NCI-H82 (cell line): ENCODE measurements around the gene SRP68.

Experiments used
- DNase-seq: peaks from one replicate; lab custom pipeline; 2025; lab: John Stamatoyannopoulos, UW

Gene SRP68

DNA sequence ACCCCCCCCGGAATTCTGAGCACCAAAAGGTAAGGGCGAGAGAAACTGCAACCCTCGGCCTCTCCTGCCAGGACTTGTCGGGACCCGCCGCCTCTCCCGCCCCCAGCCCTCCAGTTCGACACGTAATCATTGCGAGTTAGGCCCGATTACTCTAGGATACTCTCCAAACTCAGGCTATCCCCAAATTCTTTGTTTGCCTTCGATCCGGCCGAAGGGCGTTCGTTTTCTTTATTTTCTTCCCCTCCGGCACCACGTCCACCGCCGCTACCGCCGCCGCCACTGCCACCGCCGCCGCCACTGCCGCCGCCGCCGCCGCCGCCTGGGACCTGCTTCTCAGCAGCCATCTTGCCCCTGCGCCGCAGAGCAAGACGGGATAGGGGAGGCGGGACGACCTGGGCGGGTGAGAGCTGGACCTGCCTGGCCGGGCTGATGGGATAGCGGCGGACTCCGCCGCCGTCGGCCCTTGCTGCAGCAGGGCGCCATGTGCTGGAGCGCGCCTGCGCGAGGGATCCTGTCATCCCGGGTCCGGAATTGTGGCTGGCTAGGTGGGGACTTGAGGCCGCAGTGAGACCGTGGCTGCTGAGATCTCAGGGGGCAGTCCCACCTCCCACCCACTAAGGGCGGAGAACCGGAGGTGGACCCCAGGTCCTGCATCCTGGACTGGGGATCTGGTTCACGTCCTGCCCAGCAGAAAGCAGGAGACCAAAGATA, at the start of gene SRP68:
SRP68 (minus strand) TSS at position 370 of the 711 bp plus-strand sequence; CDS start at position 344, 26 bp downstream.
- DNase-seq, result peak; percentile 96

GRCh38 chr17:76121932-76122430, 49.7 kb upstream of the SRP68 start:
- no peak for DNase-seq

GRCh38 chr17:76120658-76121008, 48.3 kb upstream of the SRP68 start:
- DNase-seq, result no peak

DNA sequence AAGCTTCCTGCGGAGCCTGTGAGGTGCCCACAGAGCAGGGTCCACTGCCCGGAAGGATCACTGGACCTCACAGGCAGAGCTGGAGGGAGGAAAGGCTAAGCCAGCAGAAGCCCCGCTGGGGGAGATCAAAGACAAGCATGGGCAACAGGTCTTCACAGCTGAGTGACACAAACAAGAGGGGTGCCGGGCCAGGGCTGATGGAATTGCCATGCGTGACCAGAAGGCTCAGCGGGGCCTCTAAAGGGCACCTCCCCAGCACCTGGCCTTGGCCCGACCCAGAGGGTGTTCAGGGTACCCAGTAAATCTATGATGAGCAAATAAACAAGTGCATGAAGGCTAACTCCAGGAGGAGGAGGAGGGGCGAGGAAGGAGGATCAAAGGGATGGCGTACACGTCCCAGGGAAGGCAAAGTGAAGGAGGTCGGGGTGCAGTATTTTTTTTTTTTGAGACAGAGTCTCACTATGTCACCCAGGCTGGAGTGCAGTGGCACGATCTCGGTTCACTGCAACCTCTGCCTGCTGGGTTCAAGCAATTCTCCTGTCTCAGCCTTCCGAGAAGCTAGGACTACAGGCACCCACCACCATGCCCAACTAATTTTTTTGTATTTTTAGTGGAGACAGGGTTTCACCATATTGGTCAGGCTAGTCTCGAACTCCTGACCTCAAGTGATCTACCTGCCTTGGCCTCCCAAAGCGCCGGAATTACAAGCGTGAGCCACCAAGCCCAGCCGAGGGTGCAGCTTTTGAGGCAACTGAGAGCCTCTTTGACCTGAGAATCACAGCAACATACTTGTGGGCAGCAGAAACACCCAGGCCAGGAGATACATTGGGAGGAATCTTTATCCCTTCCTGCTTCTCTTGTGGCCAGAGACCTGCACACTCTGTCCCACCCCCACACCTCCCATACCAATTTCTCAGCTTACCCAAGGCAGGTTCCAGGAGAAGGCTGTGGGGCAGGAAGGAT, 47.4 kb upstream of the SRP68 start:
- DNase-seq, result no peak

DNA sequence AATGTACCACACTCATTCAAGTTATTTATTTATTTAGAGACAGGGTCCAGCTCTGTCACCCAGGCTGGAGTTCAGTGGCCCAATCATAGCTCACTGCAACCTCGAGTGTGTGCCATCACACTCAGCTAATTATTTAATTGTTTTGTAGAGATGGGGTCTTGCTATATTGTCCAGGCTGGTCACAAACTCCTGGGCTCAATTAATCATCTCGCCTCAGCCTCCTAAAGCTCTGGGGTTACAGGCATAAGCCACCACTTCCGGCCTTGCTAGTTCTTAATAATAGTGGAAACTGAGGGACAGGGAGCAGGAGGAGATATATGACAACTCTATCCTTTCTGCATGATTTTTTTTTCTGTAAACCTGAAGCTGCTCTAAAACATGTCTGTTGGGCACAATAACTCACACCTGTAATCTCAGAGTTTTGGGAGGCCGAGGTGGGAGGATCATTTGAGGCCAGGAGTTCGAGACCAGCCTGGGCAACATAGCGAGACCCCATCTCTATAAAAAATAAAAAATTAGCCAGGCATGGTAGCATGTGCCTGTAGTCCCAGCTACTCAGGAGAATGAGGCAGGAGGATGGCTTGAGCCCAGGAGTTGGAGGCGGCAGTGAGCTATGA, 42.9 kb upstream of the SRP68 start:
- no peak for DNase-seq

GRCh38 chr17:76111956-76112355, 39.6 kb upstream of the SRP68 start:
- no peak for DNase-seq

DNA sequence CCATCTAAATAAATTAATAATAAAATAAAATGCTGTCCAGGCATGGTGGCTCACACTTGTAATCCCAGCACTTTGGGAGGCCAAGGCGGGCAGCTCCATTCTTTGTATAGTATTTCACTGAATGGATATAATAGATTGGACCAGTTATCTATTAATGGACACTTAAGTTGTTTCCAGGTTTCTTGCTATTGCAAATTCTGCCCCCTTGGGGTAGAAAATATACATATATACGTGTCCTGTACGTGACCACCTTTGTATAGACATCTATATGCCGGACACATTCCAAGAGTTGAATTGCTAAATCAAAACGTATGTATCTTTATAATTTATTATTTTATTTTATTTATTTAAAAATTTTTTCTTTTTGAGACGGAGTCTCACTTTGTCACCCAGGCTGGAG, 35.2 kb upstream of the SRP68 start:
- peak; percentile 54 for DNase-seq

DNA sequence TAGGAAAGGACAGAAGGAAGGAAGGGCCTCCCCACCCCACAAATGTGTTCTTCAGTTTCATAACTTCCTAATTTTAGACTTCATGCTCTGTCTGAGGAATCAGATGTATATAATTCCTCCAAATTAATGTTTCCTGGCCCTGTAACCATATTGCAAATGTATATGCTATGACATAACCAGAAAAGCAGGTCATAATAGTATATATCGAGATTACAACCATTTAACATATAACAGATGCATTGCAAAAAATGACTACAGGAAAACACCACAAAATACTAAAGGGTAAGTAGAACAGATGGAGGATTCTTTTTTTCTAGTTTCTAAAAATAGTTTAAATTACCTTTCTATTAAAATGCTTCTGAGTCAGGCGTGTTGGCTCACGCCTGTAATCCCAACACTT, 34.4 kb upstream of the SRP68 start:
- DNase-seq, result no peak

- DNase-seq, result no peak
Measured at GRCh38 chr17:76104896-76105231, 32.5 kb upstream of the SRP68 start.

DNA sequence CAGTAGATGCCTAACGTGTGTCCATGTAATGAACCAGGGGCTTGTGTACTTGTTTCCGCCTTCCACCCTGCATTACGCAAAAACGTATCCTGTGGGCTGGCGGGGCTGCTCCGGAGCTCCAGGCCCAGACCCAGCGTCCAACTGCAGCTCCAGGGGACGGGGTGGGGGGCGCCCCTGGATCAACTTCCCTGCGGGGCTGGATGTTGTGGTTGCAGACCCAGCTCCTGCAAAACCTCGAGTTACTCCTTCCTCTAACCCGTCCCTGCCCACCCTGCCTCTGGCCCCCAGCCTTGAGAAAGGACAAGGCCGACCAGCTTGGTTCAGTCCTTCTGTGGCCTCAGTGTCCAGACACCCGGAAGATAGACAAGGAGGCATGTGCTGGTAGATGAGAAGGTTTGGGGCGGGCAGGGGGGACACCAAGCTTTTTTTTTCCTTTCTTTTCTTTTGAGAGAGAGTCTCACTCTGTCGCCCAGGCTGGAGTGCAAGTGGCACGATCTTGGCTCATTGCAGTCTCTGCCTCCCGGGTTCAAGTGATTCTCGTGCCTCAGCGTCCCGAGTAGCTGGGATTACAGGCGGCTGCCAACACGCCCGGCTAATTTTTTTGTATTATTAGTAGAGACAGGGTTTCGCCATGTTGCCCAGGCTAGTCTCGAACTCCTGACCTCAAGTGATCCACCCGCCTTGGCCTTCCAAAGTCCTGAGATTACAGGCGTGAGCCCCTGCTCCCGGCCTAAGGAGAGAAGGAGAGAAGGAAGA, 32.0 kb upstream of the SRP68 start:
- no peak for DNase-seq

- DNase-seq, result peak; percentile 97
Measured at GRCh38 chr17:76103274-76104139, 31.2 kb upstream of the SRP68 start, which contains the start of gene EXOC7. TSS of gene EXOC7 (minus strand) at chr17:76103787. CDS start at chr17:76103692, 95 bp downstream.

- no peak for DNase-seq
Measured at GRCh38 chr17:76102944-76103273, 30.6 kb upstream of the SRP68 start.

DNA sequence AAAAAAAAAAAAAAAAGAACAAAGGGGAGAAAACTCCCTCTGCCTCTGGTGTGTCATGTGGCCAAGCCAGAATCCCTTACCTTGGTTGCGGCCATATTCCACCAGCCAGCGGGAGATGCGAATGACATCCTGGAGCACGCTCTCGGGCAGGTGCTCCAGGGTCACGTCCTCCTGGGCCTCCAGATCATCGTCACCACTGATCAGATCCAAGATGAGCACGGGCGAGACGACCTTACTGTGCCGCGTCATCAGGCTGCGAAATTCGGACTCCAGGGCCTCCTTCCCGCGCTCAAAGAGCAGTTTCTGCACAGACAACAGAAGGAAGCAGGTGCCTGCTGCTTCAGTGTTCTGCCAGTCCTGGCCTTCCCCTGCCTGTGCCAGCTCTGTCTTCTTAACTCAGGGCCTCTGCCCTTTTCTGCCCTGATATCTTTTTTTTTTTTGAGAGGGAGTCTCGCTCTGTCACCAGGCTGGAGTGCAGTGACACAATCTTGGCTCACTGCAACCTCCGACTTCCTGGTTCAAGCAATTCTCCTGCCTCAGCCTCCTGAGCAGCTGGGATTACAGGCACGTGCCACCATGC, 25.5 kb upstream of the SRP68 start:
- DNase-seq, result no peak

GRCh38 chr17:76095943-76096342, 23.6 kb upstream of the SRP68 start:
- DNase-seq, result no peak

DNA sequence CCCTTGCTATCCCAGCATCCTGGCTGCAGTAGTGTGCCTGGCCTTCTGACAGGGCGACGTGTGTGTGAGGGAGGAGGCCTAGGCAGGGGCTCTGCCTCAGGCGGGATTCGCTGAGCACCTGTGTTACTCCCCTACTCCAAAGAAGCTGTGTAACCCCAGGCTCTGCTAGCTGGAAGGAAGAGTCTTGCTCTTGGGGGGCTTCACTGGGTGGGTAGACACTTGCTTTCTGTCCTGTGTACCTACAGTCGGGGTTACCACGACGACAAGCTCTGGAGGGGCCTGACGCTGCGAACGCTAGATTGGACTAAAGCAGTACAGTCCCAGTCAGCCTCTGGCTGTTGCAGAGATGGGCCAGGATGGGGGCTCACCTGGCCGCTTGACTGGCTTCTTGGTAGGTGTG, 21.7 kb upstream of the SRP68 start:
- DNase-seq, result no peak

DNA sequence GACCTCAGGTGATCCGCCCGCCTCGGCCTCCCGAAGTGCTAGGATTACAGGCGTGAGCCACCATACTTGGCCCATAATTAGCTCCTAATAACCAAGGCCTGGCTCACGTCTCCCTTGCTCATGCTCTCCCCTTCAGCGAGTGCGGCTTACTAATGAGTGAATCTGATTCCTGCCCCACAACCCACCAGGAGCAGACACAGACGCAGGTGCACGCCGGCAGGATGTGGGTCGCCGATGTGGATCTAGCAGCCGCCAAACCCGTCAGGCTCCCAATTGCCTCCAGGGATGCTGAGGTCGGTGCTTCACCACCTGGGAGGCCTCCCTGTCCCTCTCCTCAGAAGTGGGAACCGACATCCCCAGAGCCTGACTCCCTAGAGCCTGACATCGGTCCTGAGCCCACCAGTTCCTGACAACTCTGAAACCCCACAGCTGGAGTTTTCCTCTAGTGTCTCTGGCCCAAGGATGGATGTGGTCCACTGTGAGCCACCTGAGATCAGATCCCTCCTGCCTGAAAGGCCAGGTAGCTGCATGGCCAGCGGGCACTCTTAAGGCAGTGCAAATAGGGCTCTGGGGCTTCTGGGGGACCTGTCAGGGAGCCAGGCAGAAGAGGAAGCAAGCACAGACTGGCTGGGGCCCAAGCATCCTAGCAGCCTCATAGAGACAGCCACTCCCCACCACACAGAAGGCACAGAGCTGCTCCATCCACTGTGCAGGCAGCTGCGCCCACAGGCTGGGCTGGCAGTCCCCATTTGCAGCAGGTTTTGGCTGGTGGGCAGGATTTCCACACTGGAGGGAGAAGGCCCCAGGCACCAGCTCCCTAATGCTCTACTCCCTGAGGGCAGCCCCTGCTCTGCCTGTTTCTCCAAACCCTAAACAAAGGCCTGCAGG, 20.5 kb upstream of the SRP68 start:
- DNase-seq, result no peak

- no peak for DNase-seq
Measured at GRCh38 chr17:76091526-76092286, 19.4 kb upstream of the SRP68 start.

DNA sequence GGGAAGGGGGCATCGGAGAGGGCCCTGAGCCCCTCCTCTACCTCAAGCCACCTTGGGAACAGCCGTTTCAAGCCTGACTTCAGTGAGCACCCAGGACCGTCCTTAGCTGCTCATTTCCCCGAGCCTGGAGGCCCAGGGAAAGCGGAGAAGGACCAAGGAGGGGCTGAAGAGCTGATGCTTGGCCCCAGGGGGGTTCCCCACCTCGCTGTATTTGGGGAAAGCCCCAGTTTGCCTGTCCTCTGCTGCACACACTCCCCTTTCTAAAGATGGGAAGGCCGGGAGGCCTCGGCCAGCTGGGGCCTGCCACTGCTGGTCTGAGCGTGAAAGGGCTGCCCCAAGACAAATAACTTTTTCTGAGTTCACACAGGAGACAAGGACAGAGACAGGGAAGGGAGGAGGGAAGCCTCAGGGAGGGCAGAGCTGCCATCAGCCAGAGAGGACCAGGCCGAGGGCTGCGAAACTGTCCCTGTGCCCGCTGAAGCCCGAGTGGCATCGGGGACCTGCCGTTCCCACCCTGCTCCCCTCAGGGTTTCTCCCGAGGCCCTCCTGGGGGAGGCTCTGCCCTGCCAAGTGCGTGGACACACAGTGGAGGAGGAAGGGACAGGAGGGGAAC, 18.3 kb upstream of the SRP68 start:
- DNase-seq, result no peak
